RWPE1 (cell line): ENCODE data around the gene CLSTN3.
A peak's percentile ranks its signal among the peaks of the same experiment; 100 is the strongest.
"Not testable (repeated sequence)": the region's sequence is repeated elsewhere in the genome, so short reads cannot be mapped to it uniquely, and the experiment has no call there.

Experiments used
- CTCF ChIA-PET: fragments of 350-600 bp; sonication (Branson Sonifier 250); formaldehyde crosslinking; extraction: SDS; loops from one replicate; lab custom pipeline; 2021; lab: Yijun Ruan, JAX
- POLR2A ChIA-PET: fragments of 400-600 bp; formaldehyde crosslinking; extraction: SDS; loops from one replicate; lab custom pipeline; 2020; ENCODE audit warnings: antibody characterized with exemption; ENCODE audit not compliant: low non-redundant PET; lab: Yijun Ruan, JAX
- DNase-seq: peaks from one replicate; pipeline ENCODE4 v3.0.0; 2012; ENCODE audit warnings: low spot score
- H3K27ac ChIP-seq: fragments of 450-650 bp; 2 replicates; pipeline ENCODE4 v1.5.1; 2017
- CTCF ChIP-seq: fragments of 450-650 bp; conservative IDR thresholded peaks from 2 replicates; pipeline ENCODE4 v1.5.1; 2017; ENCODE audit warnings: low read depth, mild to moderate bottlenecking

The CLSTN3 gene

DNA sequence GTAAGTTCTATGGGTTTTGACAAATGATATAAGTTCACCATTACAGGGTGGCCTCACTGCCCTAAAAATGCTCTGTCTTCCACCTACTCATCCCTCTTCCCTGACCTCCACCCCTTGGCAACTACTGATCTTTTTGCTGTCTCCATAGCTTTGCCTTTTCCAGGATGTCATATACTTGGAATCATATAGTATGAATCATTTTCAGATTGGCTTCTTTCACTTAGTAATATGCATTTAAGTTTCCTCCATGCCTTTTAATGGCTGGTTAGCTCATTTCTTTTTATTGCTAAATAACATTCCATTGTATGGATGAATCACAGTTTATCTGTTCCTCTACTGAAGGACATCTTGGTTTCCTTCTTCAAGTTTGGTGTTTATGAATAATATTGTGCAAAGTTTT lies 45.3 kb downstream of the CLSTN3 start:
- CTCF ChIA-PET: interaction anchor here (0.6 kb wide), 1 partner anchor 214 kb away, joined by 3 read pairs; no protein-coding TSS in a partner anchor
- POLR2A ChIA-PET: no interaction called here
- TF ChIP-seq CTCF: no peak
- H3K27ac ChIP-seq: no peak overlapping the region
- no peak for DNase-seq

- no peak for TF ChIP-seq CTCF
- POLR2A ChIA-PET: no interaction called here
- CTCF ChIA-PET: no interaction called here
- no peak overlapping the region for H3K27ac ChIP-seq
- no peak for DNase-seq
Observed at GRCh38 chr12:7176595-7176994, 46.4 kb downstream of the CLSTN3 start.

- ChIA-PET CTCF (interaction anchor here (0.7 kb wide), 1 partner anchor 72 kb away, joined by 3 read pairs; no protein-coding TSS in a partner anchor), POLR2A (no interaction called here)
- TF ChIP-seq CTCF: no peak
- no peak for DNase-seq
- H3K27ac ChIP-seq: no peak overlapping the region
Observed at GRCh38 chr12:7178481-7178880, 48.3 kb downstream of the CLSTN3 start.

DNA sequence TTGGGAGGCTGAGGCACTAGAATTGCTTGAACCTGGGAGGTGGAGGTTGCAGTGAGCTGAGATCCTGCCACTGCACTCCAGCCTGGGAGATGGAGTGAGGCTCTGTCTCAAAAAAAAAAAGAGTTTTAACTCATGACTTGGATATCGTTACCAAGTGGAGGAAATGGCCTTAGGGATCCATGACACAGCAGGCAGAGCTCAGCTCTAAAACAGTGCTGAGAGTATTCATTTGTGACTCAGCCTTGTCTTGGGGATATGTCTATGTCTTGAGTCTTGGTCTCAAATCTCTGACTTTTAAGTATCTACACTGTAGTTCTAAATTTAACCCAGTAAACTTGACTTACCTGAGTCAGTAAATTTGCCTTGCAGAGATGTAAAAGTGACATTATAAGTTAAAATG lies 50.5 kb downstream of the CLSTN3 start:
- TF ChIP-seq CTCF: no peak
- ChIA-PET POLR2A (interaction anchor here (0.6 kb wide), 1 partner anchor 8 kb away, joined by 5 read pairs; no protein-coding TSS in a partner anchor), CTCF (interaction anchor here (0.6 to 0.7 kb wide), 4 partner anchors 16 to 938 kb away, joined by 4 to 5 read pairs (median 4); no protein-coding TSS in a partner anchor)
- no peak for DNase-seq
- H3K27ac ChIP-seq: no peak overlapping the region

DNA sequence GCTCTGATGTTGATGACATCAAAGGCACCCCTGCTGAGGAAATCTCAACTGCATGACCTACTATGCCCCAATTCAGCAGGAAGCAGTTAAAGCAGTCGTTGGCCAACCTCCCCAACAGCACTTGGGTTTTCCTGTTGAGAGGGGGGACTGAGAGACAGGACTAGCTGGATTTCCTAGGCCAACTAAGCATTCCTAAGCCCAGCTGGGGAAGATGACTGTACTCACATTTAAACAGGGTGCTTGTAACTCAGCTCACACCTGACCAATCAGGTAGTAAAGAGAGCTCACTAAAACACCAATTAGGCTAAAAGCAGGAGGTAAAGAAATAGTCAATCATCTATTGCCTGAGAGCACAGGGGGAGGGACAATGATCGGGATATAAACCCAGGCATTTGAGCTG lies 55.9 kb downstream of the CLSTN3 start:
- H3K27ac ChIP-seq, POLR2A ChIA-PET, DNase-seq, CTCF ChIA-PET: not testable (repeated sequence)

DNA sequence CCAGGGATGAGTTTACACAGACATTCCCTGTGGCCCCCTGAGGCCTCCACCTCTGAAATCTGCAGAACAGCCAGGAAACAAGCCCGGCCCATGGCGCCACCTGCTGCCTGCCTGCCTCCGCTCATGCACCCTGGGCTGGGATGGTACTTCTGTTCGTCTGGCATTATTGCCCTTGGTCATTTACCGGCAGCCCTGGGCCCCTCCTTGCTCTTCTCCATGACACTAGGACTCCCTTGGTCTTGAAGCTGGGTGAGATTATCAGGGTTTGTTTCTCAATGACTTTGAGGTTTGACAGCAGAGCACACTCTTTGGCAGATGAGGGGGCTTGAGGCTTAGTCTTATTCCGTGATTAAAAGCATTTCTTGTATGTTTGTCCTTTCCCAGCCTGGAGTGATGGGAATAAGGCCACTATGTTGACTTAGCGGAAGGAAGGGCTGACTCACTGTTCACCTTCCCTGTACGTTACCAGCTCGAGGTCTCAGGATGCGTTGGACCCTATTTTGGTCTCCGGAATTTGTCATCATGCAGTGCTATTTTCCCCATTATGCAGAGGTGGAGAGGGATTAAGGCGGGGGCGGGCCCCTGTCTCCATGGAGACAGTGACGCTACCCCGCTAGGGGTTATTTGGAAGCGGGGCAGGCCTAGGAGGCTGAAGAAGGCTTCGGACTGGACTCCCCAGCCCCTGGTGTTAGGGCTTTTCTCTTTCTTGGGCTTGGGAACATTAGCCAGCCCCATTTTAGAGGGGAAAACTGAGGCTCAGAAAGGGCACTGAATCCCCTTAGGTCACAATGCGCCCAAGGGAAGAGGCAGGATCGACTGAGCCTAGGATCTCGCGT lies 58.6 kb downstream of the CLSTN3 start:
- ChIA-PET CTCF (interaction anchor here (0.6 kb wide), 1 partner anchor 79 kb away, joined by 3 read pairs; no protein-coding TSS in a partner anchor), POLR2A (interaction anchor here (0.5 kb wide), 1 partner anchor 8 kb away, joined by 5 read pairs; no protein-coding TSS in a partner anchor)
- peak; percentile 52 for DNase-seq
- H3K27ac ChIP-seq: peak overlapping the region; percentile 74
- TF ChIP-seq CTCF: peak; percentile 42
